Muscle layer of colon (tissue), 2 donors: ENCODE results near the gene RPTOR.

ENCODE experiments used
- H3K27ac ChIP-seq: one replicate; pipeline ENCODE4 v1.7.0; 2013; ENCODE audit warnings: low read depth, mild to moderate bottlenecking, low read length, moderate library complexity
- H3K27me3 ChIP-seq, 2 donors: one replicate each; pipeline ENCODE4 v1.7.0; 2013; ENCODE audit warnings: low read length in 2 of 2, mild to moderate bottlenecking in 2 of 2; ENCODE audit not compliant: insufficient read depth in 2 of 2, control insufficient read depth in 1 of 2
- H3K36me3 ChIP-seq: one replicate; pipeline ENCODE4 v1.7.0; 2013; ENCODE audit warnings: mild to moderate bottlenecking, low read length; ENCODE audit not compliant: insufficient read depth
- H3K4me1 ChIP-seq: one replicate; pipeline ENCODE4 v1.7.0; 2013; ENCODE audit warnings: mild to moderate bottlenecking, low read length; ENCODE audit not compliant: insufficient read depth
- H3K4me3 ChIP-seq, 2 donors: one replicate each; pipeline ENCODE4 v1.7.0; 2013; ENCODE audit warnings: low read length in 2 of 2, low read depth in 1 of 2, mild to moderate bottlenecking in 1 of 2, moderate library complexity in 1 of 2
- H3K9ac ChIP-seq: one replicate; pipeline ENCODE4 v1.7.0; 2013; ENCODE audit warnings: low read length
- H3K9me3 ChIP-seq: one replicate; pipeline ENCODE4 v1.7.0; 2013; ENCODE audit warnings: mild to moderate bottlenecking, low read length
- donor health status: abdominal sarcoma.
- donor health status: Adenocarcinoma of cecum.

RPTOR gene

DNA sequence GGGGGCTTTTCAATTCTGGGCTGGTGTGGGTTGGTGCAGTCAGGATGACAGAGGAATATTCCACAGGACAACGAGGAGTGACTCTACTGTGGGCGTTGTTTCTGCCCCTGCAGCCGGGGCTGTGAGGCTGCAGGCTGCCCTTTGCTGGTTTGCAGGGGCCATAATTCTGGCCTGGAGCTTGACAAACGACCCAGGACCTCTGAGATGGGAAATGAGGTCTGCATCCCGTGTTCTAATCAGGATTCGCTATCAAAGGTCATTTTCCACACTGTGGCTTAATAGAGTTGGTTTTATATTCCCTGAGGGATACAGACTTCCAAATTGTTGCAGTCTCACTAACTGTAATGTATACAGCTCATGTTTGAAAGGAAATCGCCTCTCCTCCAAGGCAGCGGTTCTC, 180.9 kb downstream of the RPTOR start:
- no peak overlapping the region for H3K27ac ChIP-seq
- no peaks in the 10 kb centered on the region for H3K36me3 ChIP-seq

GRCh38 chr17:80726558-80727408, 182.1 kb downstream of the RPTOR start:
- H3K4me3 ChIP-seq, result no peak overlapping the region
- no peaks in the 10 kb centered on the region for H3K27me3 ChIP-seq
- no peaks in the 10 kb centered on the region for H3K4me1 ChIP-seq
- H3K9me3 ChIP-seq, result no peaks in the 10 kb centered on the region
- no peaks in the 10 kb centered on the region for H3K36me3 ChIP-seq
- H3K27ac ChIP-seq, result no peak overlapping the region
- no peak overlapping the region for H3K9ac ChIP-seq

More for the DNA sequence above, 180.9 kb downstream of the RPTOR start:
- Histone ChIP-seq H3K9ac (no peak overlapping the region), H3K4me3 (no peak overlapping the region), H3K9me3 (no peaks in the 10 kb centered on the region), H3K4me1 (no peaks in the 10 kb centered on the region), H3K27me3 (no peaks in the 10 kb centered on the region)

DNA sequence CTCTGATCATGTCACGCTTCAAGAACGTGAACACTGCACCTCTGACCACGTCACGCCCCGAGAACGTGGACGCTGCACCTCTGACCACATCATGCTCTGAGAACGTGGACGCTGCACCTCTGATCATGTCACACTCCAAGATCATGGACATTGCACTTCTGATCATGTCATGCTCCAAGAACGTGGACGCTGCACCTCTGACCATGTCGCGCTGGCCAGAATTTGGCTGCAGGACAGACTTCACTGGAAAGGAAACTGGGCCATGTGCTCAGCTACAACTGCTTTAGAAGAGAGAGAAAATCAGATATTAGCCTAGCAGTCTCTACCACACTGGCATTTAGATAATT, 182.7 kb downstream of the RPTOR start:
- Histone ChIP-seq H3K36me3 (no peaks in the 10 kb centered on the region), H3K27me3 (no peaks in the 10 kb centered on the region), H3K9ac (no peak overlapping the region), H3K9me3 (no peaks in the 10 kb centered on the region), H3K4me1 (no peaks in the 10 kb centered on the region), H3K4me3 (no peak overlapping the region), H3K27ac (no peak overlapping the region)

DNA sequence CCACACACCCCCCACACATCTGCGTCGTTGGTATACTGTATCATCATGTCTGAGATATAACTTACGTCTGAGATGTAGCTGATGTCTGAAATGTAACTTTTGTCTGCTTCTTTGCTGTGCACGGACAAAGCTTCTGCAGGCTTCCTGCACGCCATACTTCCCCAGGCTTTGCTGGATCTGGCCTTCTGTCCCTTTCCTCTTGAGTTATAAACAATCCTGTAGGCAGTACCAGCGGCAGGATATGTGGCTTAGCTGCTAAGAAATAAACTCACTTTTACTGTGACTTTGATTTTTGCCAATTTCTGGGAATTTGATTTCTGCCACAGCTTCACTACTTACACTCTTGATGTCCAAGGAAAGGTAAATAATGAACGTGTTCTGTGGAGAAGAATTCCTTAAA, 184.4 kb downstream of the RPTOR start:
- Histone ChIP-seq H3K27ac (no peak overlapping the region), H3K4me1 (no peaks in the 10 kb centered on the region), H3K9ac (no peak overlapping the region), H3K36me3 (no peaks in the 10 kb centered on the region), H3K4me3 (no peak overlapping the region), H3K9me3 (no peaks in the 10 kb centered on the region), H3K27me3 (no peaks in the 10 kb centered on the region)

GRCh38 chr17:80729761-80730160, 185.1 kb downstream of the RPTOR start:
- Histone ChIP-seq H3K9me3 (no peaks in the 10 kb centered on the region), H3K27ac (no peak overlapping the region), H3K27me3 (no peaks in the 10 kb centered on the region), H3K9ac (no peak overlapping the region), H3K4me3 (no peak overlapping the region), H3K36me3 (no peaks in the 10 kb centered on the region), H3K4me1 (no peaks in the 10 kb centered on the region)

DNA sequence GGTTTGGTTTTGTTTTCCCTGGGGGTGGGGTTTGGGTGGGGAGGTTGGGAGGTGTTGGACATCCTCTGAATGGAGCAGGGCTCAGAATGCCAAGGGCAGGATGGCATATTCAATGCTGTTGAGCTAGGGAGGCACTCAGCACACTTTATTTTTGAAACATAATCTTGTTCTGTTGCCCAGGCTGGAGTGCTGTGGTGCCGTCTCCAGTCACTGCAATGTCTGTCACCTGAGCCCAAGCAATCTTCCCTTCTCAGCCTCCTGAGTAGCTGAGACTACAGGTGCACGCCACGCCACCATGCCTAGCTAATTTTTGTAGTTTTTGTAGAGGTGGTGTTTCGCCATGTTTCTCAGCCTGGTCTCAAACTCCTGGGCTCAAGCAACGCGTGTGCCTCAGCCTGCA, 186.1 kb downstream of the RPTOR start:
- Histone ChIP-seq H3K27ac (no peak overlapping the region), H3K27me3 (no peaks in the 10 kb centered on the region), H3K4me1 (no peaks in the 10 kb centered on the region), H3K4me3 (no peak overlapping the region), H3K36me3 (no peaks in the 10 kb centered on the region), H3K9ac (no peak overlapping the region), H3K9me3 (no peaks in the 10 kb centered on the region)

DNA sequence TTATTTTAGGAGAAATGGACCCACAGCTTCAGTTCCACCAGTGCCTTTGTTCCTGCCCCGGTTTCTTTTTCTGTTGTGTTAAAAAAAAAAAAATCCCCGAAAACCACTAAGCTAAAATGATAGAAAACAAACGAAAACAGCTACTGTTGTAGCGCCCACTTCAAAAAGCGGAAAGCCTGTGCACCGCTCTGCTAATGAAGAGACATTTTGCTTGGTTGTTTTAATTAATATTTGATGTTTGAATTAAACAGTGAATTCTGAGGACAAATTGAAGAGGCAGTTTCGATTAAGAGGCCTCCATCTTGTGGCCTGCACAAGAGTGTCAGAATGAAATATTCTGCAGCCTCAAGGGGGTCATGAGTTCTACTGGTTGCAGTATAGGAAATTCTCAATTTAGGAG, 186.7 kb downstream of the RPTOR start:
- Histone ChIP-seq H3K4me3 (no peak overlapping the region), H3K27ac (no peak overlapping the region), H3K9ac (no peak overlapping the region), H3K4me1 (no peaks in the 10 kb centered on the region), H3K27me3 (no peaks in the 10 kb centered on the region), H3K9me3 (no peaks in the 10 kb centered on the region), H3K36me3 (no peaks in the 10 kb centered on the region)

DNA sequence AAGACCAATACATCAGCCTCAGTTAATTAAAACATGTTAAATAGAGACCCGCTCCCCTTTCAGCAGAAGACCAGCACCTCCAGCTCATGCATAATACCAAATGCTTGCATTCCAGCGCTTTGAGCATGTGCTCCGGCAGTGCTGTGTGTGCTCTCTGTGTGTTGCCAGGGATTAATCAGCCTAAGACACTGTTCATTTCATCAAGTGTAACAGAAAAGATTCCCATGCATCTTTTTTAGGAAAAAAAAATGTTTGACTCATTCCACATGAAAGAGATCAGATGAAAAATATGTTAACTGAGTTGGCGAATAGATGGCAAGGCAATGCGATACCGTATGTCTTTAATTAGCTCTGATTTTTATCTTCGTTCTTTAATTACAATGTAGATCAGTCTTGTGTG, 187.6 kb downstream of the RPTOR start:
- H3K27ac ChIP-seq, result no peak overlapping the region

DNA sequence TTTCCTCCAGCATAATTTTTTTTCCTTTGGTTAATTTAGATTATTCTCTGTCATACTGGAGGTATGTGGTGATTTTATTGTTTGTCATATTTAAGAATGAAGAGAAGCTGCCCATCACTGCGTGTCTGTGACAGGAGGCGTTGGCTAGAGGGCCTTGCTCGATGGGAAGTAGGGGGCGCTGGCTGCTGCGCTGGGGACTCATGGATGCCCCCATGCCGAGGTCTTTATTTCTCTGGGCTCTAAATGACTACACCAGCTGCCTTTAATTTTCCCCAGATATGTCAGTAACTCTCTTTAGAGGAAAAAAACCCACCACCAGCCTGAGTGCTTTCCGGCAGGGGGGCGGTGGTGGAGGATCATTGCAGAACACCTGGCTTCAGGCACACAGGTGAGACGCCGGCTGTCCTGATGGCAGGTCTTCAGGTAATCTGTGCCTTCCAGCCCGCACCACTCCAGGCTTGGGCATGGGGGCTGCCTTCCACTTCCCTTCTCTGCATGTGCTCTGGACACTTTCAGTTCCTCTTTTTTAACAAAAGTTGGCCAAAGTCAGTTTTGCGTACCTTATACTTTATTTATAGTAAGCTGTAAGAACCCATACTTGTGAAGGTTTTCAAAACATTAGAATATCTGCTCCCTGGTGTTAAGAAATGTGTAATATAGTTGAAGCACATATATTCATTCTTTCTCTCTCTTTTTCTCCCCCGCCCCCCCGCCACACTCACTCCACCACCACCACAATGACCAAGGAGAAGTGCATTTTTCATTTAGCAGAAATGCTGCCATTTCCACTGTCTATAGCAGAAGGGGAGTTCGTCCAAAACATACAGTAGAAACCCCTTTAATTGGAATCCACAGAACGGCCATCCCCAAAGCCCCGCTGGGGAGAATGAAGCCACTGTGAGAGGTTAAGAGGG, 192.7 kb downstream of the RPTOR start:
- no peaks in the 10 kb centered on the region for H3K4me1 ChIP-seq
- peaks cover under 1% of the 10 kb centered on the region for H3K36me3 ChIP-seq
- H3K27me3 ChIP-seq, result no peaks in the 10 kb centered on the region
- H3K9me3 ChIP-seq, result no peaks in the 10 kb centered on the region
- no peak overlapping the region for H3K4me3 ChIP-seq
- H3K9ac ChIP-seq, result no peak overlapping the region
- H3K27ac ChIP-seq, result no peak overlapping the region

More for the DNA sequence above, 187.6 kb downstream of the RPTOR start:
- Histone ChIP-seq H3K9ac (no peak overlapping the region), H3K4me1 (no peaks in the 10 kb centered on the region), H3K4me3 (no peak overlapping the region), H3K9me3 (no peaks in the 10 kb centered on the region), H3K36me3 (no peaks in the 10 kb centered on the region), H3K27me3 (no peaks in the 10 kb centered on the region)

DNA sequence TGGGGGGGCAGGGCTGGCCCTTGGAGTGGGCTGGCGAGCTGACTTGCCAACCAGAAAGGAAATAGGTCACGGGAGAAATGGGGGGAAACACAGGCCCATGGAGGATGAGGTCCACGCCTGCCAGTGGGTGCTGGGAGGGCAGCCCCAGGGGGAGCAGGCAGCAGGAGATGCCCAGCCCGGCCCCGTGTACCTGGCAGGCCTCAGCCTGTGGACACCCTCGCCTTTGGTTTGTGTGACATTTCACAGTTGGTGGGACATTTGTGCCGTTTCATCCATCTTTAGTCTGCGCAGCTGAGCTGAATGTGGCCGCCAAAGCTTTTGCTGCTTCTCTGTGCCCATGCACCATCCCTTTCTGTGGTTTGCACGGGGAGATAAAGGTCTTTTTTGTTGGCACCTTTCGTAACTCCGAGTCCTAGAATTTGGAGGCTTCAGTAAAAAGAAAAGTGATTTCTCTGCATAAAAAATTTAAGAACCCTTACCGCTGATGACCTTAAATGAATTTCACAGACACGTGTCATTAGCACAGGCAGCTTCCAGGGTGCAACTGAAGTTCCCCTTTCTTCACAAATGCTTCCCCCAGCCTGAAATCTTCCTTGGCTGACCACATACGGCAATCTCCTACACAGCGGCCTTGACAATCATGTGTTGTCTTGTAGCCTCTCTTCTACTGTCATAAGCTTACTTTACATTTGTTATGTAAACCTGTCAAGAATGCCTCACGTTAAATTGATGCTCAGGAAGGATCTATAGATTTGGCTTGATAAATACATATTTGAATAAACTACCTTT, 193.6 kb downstream of the RPTOR start:
- no peak overlapping the region for H3K4me3 ChIP-seq
- no peak overlapping the region for H3K9ac ChIP-seq
- no peak overlapping the region for H3K27ac ChIP-seq

More for the DNA sequence above, 193.6 kb downstream of the RPTOR start:
- H3K27me3 ChIP-seq, result no peaks in the 10 kb centered on the region
- no peaks in the 10 kb centered on the region for H3K4me1 ChIP-seq
- H3K9me3 ChIP-seq, result no peaks in the 10 kb centered on the region
- peaks cover 6% of the 10 kb centered on the region for H3K36me3 ChIP-seq
